NCI-H1694 treated with DMSO at 0.1 percent for 48 hours (cell line): Measurements from ENCODE around the gene ERV3-1.
"Not testable (repeated sequence)": the region's sequence is repeated elsewhere in the genome, so short reads cannot be mapped to it uniquely, and the experiment has no call there.

ENCODE experiments used
- DNase-seq: peaks from one replicate; lab custom pipeline; 2025; lab: John Stamatoyannopoulos, UW

Gene ERV3-1

DNA sequence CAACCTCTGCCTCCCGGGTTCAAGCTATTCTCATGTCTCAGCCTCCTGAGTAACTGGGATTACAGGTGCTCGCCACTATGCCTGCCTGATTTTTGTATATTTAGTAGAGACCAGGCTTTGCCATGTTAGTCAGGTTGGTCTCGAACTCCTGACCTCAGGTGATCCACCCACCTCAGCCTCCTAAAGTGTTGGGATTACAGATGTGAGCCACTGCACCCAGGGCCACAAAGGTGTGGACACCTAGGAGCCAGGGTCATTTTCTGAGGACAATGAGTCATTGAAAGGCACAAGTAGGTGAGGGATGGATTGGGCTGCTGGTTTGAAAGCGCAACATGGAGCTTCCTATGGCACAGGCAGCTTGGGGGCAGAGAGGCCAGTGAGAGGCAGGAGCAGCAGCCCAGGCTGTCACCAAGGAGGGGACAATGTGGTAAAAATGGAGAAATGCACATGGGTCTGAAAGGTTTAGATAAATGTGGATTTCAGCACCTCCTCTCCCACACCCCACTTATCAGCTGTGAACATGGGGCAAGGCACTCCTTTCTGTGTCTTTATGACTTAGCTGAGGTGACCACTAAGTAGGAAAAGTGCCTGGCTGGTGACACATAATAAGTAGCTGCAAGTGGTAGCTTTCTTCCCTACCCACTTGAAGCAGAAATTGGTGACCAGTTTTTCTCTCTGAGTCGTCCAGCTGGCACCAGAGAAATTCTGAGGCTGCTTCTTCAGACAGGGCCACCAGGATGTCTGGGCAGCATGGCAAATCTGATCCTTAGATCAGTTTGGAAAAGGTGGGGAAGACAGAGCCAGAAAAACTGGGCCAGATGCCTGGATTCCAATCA, 61.6 kb downstream of the ERV3-1 start:
- DNase-seq = not testable (repeated sequence)
